Right atrium auricular region (tissue), 2 donors: ENCODE data around the gene HOXA5. TPM values are rescaled to one million over a fixed set of nuclear protein-coding genes. Genes with fewer than 3 reads are reported as not detected.

Source experiments
- DNase-seq: peaks from one replicate; pipeline ENCODE4 v3.0.0-alpha.2; 2019; ENCODE audit warnings: low spot score
- H3K27ac ChIP-seq, 2 donors: fragments of 200-600 bp; sonication (generic); 1 replicate in 1 of 2; 2 replicates in 1 of 2; pipeline ENCODE4 v1.5.1; 2016 to 2019
- H3K27me3 ChIP-seq, 2 donors: fragments of 200-600 bp; sonication (generic); one replicate each; pipeline versions ENCODE4 v1.5.1 to v1.6.0; 2017 to 2019
- H3K36me3 ChIP-seq: fragments of 200-600 bp; sonication (generic); one replicate; pipeline ENCODE4 v1.5.1; 2016
- H3K4me1 ChIP-seq, 2 donors: fragments of 200-600 bp; sonication (generic); one replicate each; pipeline versions ENCODE4 v1.5.1 to v1.6.0; 2017 to 2019
- H3K4me3 ChIP-seq, 2 donors: fragments of 200-600 bp; sonication (generic); 1 replicate in 1 of 2; 2 replicates in 1 of 2; pipeline ENCODE4 v1.5.1; 2017 to 2019; ENCODE audit warnings: mild to moderate bottlenecking in 1 of 2, moderate library complexity in 1 of 2
- H3K9me3 ChIP-seq, 2 donors: fragments of 200-600 bp; sonication (generic); one replicate each; pipeline ENCODE4 v1.5.1; 2019
- CTCF ChIP-seq, 2 donors: fragments of 200-600 bp; sonication (generic); IDR thresholded peaks; one replicate each; pipeline ENCODE4 v1.5.1; 2019; ENCODE audit warnings: antibody characterized with exemption in 2 of 2
- microRNA counts, 2 donors: library from miRNA; unstranded; fragments of <30 nt; microRNA quantifications; one replicate each; lab custom pipeline; 2016 to 2017
- microRNA-seq, 2 donors: library from miRNA; unstranded; fragments of <30 nt; microRNA quantifications; one replicate each; pipeline ENCODE4, GENCODE V29; 2016 to 2017; ENCODE audit warnings: borderline number of aligned reads in 2 of 2, borderline replicate concordance in 1 of 2
- total RNA-seq, 2 donors: library from RNA; depleted of rRNA; stranded (reverse); fragments of >200 nt; gene quantifications; one replicate each; pipeline ENCODE4 v1.1.0, GENCODE V29; 2016

The HOXA5 gene
- total RNA-seq, 2 donors from 2014 or later, result 0.24 to 0.96 TPM

- Histone ChIP-seq H3K9me3 (peaks cover 0 to 11% of the 10 kb centered on the region in 2 donors), H3K36me3 (no peaks in the 10 kb centered on the region), H3K4me1 (peaks cover 0 to 16% of the 10 kb centered on the region in 2 donors), H3K27me3 (peaks cover 12 to 34% of the 10 kb centered on the region in 2 donors), H3K4me3 (no peak overlapping the region), H3K27ac (no peak overlapping the region)
- DNase-seq, result no peak
- TF ChIP-seq CTCF (IDR thresholded peaks at IDR 0.05), result no peak
Observed at GRCh38 chr7:27091941-27092818, 51.3 kb downstream of the HOXA5 start.

GRCh38 chr7:27091105-27091504 is 52.4 kb downstream of the HOXA5 start:
- no peak for TF ChIP-seq CTCF (IDR thresholded peaks at IDR 0.05)
- no peaks in the 10 kb centered on the region for H3K36me3 ChIP-seq
- peaks cover 0 to 11% of the 10 kb centered on the region in 2 donors for H3K9me3 ChIP-seq
- H3K27me3 ChIP-seq, result peaks cover 11 to 33% of the 10 kb centered on the region in 2 donors
- H3K27ac ChIP-seq, result no peak overlapping the region
- H3K4me1 ChIP-seq, result peaks cover 0 to 5% of the 10 kb centered on the region in 2 donors
- H3K4me3 ChIP-seq, result no peak overlapping the region
- no peak for DNase-seq

MicroRNAs encoded within 50 kb of the gene (microRNA counts, 767-probe panel; counts per million panel counts)
- microRNA hsa-miR-196b-5p (lab: Ali Mortazavi, UCI), result 0 to 1,767 counts per million in 2 donors

Small RNA genes lying within 50 kb of the gene (microRNA-seq; reads per million reads assigned to microRNA genes)
- 31.2 to 36.1 reads per million in 2 donors for gene MIR196B

Other genes starting within 250 kb of the HOXA5 start
- gene HOXA1, start 47.7 kb downstream of the HOXA5 start, total RNA-seq, result under 1 TPM in 1 of 2 donors, not detected in 1; 0.20 TPM
- gene HOXA2, start 41.0 kb downstream of the HOXA5 start, total RNA-seq, result under 1 TPM; 0.16 to 0.33 TPM
- 1 to 10 TPM in 1 of 2 donors, under 1 TPM in 1; 0.59 to 1.2 TPM for gene HOXA4, start 12.9 kb downstream of the HOXA5 start, total RNA-seq
- not detected for gene HOXA6, start 4.1 kb upstream of the HOXA5 start, total RNA-seq
- gene HOXA3, start 8.9 kb upstream of the HOXA5 start, total RNA-seq, result under 1 TPM; 0.28 to 0.30 TPM
- not detected for gene HOXA7, start 13.0 kb upstream of the HOXA5 start, total RNA-seq
- not detected for gene HOXA9, start 21.9 kb upstream of the HOXA5 start, total RNA-seq
- gene HOXA10, start 30.6 kb upstream of the HOXA5 start, total RNA-seq, result not detected
- not detected for gene HOXA11, start 41.6 kb upstream of the HOXA5 start, total RNA-seq
- not detected for gene HOXA13, start 56.4 kb upstream of the HOXA5 start, total RNA-seq
- gene EVX1, start 99.1 kb upstream of the HOXA5 start, total RNA-seq, result not detected